NT2/D1 (cell line): ENCODE data around the gene LDLRAD3.
"Not testable (repeated sequence)": the region's sequence is repeated elsewhere in the genome, so short reads cannot be mapped to it uniquely, and the experiment has no call there.

ENCODE experiments used
- DNase-seq: peaks from one replicate; pipeline ENCODE4 v3.0.0-alpha.2; 2011; ENCODE audit warnings: low read depth, low spot score
- H3K27me3 ChIP-seq: 2 replicates; pipeline ENCODE4 v1.6.0; 2011; ENCODE audit warnings: mild to moderate bottlenecking; ENCODE audit not compliant: insufficient read length, insufficient read depth
- H3K36me3 ChIP-seq: 2 replicates; pipeline ENCODE4 v1.6.1; 2011; ENCODE audit warnings: mild to moderate bottlenecking, low read length, mixed read lengths; ENCODE audit not compliant: insufficient read depth, insufficient read length
- H3K4me1 ChIP-seq: 2 replicates; pipeline ENCODE4 v1.5.1; 2011; ENCODE audit not compliant: insufficient read depth, insufficient read length
- H3K4me3 ChIP-seq: 2 replicates; pipeline ENCODE4 v1.5.1; 2011; ENCODE audit warnings: low read depth; ENCODE audit not compliant: insufficient read length
- H3K9ac ChIP-seq: 2 replicates; pipeline ENCODE4 v1.6.0; 2011; ENCODE audit warnings: low read depth; ENCODE audit not compliant: insufficient read length
- H3K9me3 ChIP-seq: 2 replicates; pipeline ENCODE4 v1.5.1; 2011; ENCODE audit warnings: mild to moderate bottlenecking, low read length; ENCODE audit not compliant: insufficient read depth
- SUZ12 ChIP-seq: IDR thresholded peaks from 2 replicates; pipeline ENCODE4 v1.6.1; 2011; ENCODE audit not compliant: insufficient read length, insufficient read depth; ENCODE audit errors: extremely low read depth
- YY1 ChIP-seq: IDR thresholded peaks from 2 replicates; pipeline ENCODE4 v1.6.1; 2011; ENCODE audit not compliant: insufficient read length, insufficient read depth
- ZNF274 ChIP-seq: IDR thresholded peaks from 2 replicates; pipeline ENCODE4 v1.6.1; 2011; ENCODE audit warnings: mild to moderate bottlenecking, low read depth, low read length

Gene LDLRAD3

DNA sequence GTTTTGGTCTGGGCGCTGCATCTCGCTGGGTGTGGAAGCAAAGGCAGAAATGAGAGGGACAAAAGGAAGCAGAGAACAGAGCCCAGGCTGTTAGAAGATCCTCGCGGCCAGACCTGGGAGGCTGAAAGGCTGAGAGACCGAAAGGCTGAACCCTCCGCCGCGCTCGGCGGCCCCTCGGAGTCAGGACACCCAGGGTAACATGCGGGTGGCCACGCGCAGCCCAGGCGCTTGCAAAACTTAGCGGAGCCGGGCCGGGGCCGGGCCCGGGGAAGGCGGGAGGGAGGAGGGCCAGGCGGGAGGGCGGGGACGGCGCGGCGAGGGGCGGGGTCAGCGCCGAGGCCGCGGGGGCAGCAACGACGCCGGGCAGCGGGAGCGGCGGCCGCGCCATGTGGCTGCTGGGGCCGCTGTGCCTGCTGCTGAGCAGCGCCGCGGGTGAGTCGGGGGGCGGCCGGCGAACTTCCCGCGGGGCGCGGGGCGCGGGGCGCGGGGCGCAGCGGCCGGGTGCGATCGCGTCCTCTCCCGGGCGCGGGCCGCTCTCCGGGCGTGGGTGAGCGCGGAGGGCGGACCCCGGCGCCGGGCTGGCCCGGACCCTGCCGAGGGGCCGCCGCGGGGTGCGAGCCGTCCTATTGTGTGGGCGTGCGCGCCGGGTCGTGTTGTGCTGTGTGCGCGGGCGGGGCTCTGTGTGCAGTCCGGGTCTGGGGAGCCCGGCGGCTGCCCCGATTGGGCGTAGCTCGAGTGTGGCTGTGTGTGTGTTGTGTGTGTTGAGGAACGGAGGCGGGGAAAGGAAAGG, at the start of gene LDLRAD3:
Gene LDLRAD3, plus strand, starts transcription at position 350 of the 790 bp plus-strand sequence. Its CDS starts 37 bp downstream, at position 387.
- Histone ChIP-seq H3K27me3 (peaks cover 13% of the 10 kb centered on the region), H3K9me3 (no peaks in the 10 kb centered on the region), H3K4me1 (peaks cover 8% of the 10 kb centered on the region), H3K9ac (peak within 1 kb of the TSS; percentile 86), H3K4me3 (peak within 1 kb of the TSS; percentile 64), H3K36me3 (no peaks in the 10 kb centered on the region)
- DNase-seq: peak; percentile 32
- no peak for TF ChIP-seq SUZ12
- no peak for TF ChIP-seq ZNF274
- no peak for TF ChIP-seq YY1

DNA sequence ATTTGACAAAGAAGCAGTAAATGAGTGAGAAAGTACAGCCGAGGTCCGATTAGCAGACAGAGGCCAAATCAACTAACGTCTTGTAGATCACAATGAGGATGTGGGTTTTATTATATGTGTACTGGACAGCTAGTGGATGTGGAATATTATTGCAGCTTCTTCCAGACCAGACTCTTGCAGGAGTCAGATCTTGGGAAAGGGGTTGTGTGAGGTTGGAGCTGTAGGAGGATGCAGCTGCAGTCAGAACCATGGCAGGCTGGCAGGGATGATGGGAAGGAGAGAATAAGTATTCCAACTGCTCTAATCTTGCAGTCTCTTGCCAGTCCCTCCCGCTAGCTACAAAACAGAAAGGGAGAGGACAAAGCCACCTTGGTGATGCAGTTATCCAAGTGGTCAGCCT, 46.8 kb upstream of the LDLRAD3 start:
- Histone ChIP-seq H3K9ac (no peak overlapping the region), H3K27me3 (no peaks in the 10 kb centered on the region), H3K4me3 (no peak overlapping the region), H3K36me3 (no peaks in the 10 kb centered on the region), H3K4me1 (no peaks in the 10 kb centered on the region), H3K9me3 (peaks cover 7% of the 10 kb centered on the region; the same call in 1 of the 2 replicates)
- TF ChIP-seq ZNF274 (no peak), SUZ12 (no peak), YY1 (no peak)
- no peak for DNase-seq

GRCh38 chr11:35902961-35903360, 40.9 kb upstream of the LDLRAD3 start:
- Histone ChIP-seq H3K9ac (no peak overlapping the region), H3K36me3 (no peaks in the 10 kb centered on the region), H3K27me3 (no peaks in the 10 kb centered on the region), H3K4me1 (no peaks in the 10 kb centered on the region), H3K4me3 (no peak overlapping the region), H3K9me3 (peaks cover 20% of the 10 kb centered on the region)
- DNase-seq: no peak
- no peak for TF ChIP-seq ZNF274
- no peak for TF ChIP-seq SUZ12
- TF ChIP-seq YY1: no peak

DNA sequence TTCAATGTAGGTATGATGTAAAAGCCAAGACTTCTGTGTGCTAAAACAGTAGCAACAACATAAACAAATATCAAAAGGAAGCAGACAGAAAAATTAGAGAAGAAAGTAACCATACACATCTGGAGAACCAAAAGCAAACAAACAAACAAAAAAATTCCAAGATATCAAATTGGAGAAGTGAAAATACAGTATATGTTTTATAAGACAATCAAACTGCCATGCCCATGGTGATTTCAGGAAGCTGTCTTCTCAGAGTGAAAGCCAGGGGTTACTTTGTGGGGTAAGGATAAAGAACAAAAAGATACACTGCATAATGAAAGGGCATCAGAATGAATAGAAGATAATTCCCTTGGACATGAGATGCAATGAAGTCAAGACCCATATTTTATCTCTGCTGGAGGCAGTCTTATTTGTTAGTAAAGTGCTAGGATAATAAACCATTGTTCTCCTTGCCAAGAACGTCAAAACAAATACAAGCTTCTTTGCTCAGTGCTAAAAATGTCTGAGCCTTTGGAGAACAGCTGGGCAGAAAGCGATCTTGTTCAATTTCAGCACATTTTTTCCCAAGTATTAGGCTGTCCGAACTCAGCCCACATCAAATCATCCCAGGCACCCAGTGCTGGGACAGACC, 38.1 kb upstream of the LDLRAD3 start:
- Histone ChIP-seq H3K4me1 (no peaks in the 10 kb centered on the region), H3K9ac (no peak overlapping the region), H3K27me3 (no peaks in the 10 kb centered on the region), H3K36me3 (no peaks in the 10 kb centered on the region), H3K4me3 (no peak overlapping the region), H3K9me3 (peaks cover 13% of the 10 kb centered on the region)
- TF ChIP-seq YY1 (no peak), ZNF274 (no peak), SUZ12 (no peak)
- no peak for DNase-seq

DNA sequence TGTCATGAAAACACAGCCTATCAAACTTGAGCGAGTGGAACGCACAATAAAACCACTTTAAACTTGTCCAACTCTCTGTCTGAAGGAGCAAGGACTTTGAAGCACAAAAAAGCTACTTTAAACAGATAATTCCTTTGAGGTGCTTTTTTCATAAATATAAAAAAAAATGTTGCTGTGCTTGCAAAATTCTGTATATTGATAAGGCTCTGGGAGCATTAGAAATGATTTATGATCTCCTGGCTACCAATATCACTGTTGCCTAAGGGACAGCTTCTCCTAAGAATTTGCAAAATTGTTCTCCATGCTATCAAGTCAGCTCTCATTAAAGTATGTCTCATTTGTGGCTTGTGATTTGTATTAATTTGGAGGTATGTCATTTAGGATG, 37.6 kb upstream of the LDLRAD3 start:
- H3K9me3 ChIP-seq: peaks cover 13% of the 10 kb centered on the region
- no peak for DNase-seq
- no peak for TF ChIP-seq ZNF274
- TF ChIP-seq YY1: no peak
- no peak for TF ChIP-seq SUZ12
- no peaks in the 10 kb centered on the region for H3K27me3 ChIP-seq
- no peaks in the 10 kb centered on the region for H3K4me1 ChIP-seq
- H3K4me3 ChIP-seq: no peak overlapping the region
- H3K36me3 ChIP-seq: no peaks in the 10 kb centered on the region
- H3K9ac ChIP-seq: no peak overlapping the region

DNA sequence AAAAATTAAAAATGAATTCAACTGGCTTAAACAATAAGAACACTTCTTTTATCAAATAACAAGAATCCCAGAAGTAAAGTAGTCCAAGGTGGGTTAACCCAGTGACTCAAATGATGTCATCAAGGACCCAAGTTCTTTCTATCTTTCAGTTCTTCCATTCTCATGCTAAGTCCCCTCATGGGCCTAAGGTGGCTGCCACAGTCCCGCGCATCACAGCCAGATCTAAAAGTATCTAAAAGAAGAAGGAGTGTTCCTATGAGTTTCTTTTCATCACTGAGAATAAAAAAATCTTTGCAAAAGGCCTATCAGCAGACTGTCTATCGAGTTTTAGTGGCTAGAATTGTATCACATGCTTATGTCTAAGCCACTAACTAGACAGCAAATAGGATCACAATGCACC, 37.2 kb upstream of the LDLRAD3 start:
- Histone ChIP-seq H3K9me3 (peaks cover 13% of the 10 kb centered on the region), H3K27me3 (no peaks in the 10 kb centered on the region), H3K9ac (no peak overlapping the region), H3K36me3 (no peaks in the 10 kb centered on the region), H3K4me3 (no peak overlapping the region), H3K4me1 (no peaks in the 10 kb centered on the region)
- TF ChIP-seq SUZ12 (no peak), YY1 (no peak)
- DNase-seq: no peak

GRCh38 chr11:35907648-35908431, 36.0 kb upstream of the LDLRAD3 start:
- no peak for DNase-seq
- TF ChIP-seq SUZ12 (no peak), ZNF274 (no peak), YY1 (no peak)
- Histone ChIP-seq H3K9me3 (peaks cover 6% of the 10 kb centered on the region), H3K4me1 (no peaks in the 10 kb centered on the region), H3K27me3 (no peaks in the 10 kb centered on the region), H3K4me3 (no peak overlapping the region), H3K9ac (no peak overlapping the region), H3K36me3 (no peaks in the 10 kb centered on the region)

GRCh38 chr11:35908432-35908771, 35.5 kb upstream of the LDLRAD3 start:
- H3K36me3 ChIP-seq, H3K4me1 ChIP-seq, H3K9me3 ChIP-seq, DNase-seq, H3K4me3 ChIP-seq, H3K9ac ChIP-seq, H3K27me3 ChIP-seq: not testable (repeated sequence)
